Ishikawa (cell line): ENCODE data around the gene ADD1.

Source experiments
- CEBPB ChIP-seq: IDR thresholded peaks from 2 replicates; pipeline ENCODE4 v1.6.1; 2012
- CREB1 ChIP-seq: IDR thresholded peaks from 2 replicates; pipeline ENCODE4 v1.6.1; 2012; ENCODE audit warnings: low read depth
- EGR1 ChIP-seq: IDR thresholded peaks from 2 replicates; pipeline ENCODE4 v1.6.1; 2012
- EP300 ChIP-seq: IDR thresholded peaks from 2 replicates; pipeline ENCODE4 v1.6.1; 2012; ENCODE audit warnings: borderline replicate concordance
- FOXM1 ChIP-seq: IDR thresholded peaks from 2 replicates; pipeline ENCODE4 v1.6.1; 2012; ENCODE audit warnings: low read depth, borderline replicate concordance
- NFIC ChIP-seq: IDR thresholded peaks from 2 replicates; pipeline ENCODE4 v1.6.1; 2012
- RAD21 ChIP-seq: IDR thresholded peaks from 2 replicates; pipeline ENCODE4 v1.6.1; 2012; ENCODE audit warnings: low read depth
- REST ChIP-seq: IDR thresholded peaks from 2 replicates; pipeline ENCODE4 v1.6.1; 2012; ENCODE audit warnings: low read depth, mild to moderate bottlenecking
- TAF1 ChIP-seq: IDR thresholded peaks from 2 replicates; pipeline ENCODE4 v1.6.1; 2012; ENCODE audit warnings: low read depth, mild to moderate bottlenecking
- TCF12 ChIP-seq: IDR thresholded peaks from 2 replicates; pipeline ENCODE4 v1.6.1; 2012; ENCODE audit warnings: low read depth
- TEAD4 ChIP-seq: IDR thresholded peaks from 2 replicates; pipeline ENCODE4 v1.6.1; 2012
- YY1 ChIP-seq: IDR thresholded peaks from 2 replicates; pipeline ENCODE4 v1.6.1; 2012; ENCODE audit warnings: low read depth
- ZBTB7A ChIP-seq: IDR thresholded peaks from 2 replicates; pipeline ENCODE4 v1.6.1; 2012; ENCODE audit warnings: low read depth
- TF ChIP-seq, protein P1 (sequence below): IDR thresholded peaks from 2 replicates; pipeline ENCODE4 v1.6.1; 2012
- TF ChIP-seq, protein P2 (sequence below): IDR thresholded peaks from 2 replicates; pipeline ENCODE4 v1.6.1; 2012

ADD1 gene

DNA sequence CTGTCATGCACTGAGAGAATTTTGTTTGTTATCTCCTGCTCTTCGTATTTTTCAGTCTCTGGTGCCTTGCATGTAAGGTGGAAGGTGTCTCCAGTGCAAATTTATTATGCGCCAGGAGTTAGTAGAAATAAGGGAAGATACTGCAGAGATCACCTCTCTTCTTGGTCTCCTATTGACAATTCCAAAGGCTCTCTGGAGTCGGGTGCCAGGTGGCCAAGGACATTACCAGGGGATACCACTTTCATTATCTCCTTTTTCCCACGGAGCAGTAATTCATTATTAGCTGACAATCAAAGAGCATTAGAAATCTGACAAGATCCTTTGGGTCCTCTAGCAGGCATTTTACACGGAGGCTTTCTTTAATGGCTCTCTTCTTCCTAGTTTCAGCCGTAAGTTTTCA, 26.0 kb downstream of the ADD1 start:
- TF ChIP-seq CEBPB (no peak), TAF1 (no peak), TCF12 (no peak), REST (no peak), ZBTB7A (no peak), TEAD4 (no peak), RAD21 (no peak), EP300 (no peak), FOXM1 (no peak), YY1 (no peak)
- TF ChIP-seq, protein P1, sequence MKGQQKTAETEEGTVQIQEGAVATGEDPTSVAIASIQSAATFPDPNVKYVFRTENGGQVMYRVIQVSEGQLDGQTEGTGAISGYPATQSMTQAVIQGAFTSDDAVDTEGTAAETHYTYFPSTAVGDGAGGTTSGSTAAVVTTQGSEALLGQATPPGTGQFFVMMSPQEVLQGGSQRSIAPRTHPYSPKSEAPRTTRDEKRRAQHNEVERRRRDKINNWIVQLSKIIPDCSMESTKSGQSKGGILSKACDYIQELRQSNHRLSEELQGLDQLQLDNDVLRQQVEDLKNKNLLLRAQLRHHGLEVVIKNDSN = no peak
- TF ChIP-seq, protein P2, sequence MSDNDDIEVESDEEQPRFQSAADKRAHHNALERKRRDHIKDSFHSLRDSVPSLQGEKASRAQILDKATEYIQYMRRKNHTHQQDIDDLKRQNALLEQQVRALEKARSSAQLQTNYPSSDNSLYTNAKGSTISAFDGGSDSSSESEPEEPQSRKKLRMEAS = no peak

GRCh38 chr4:2870082-2870481, 26.4 kb downstream of the ADD1 start:
- TF ChIP-seq FOXM1 = no peak
- TF ChIP-seq, protein P2 = no peak
- no peak for TF ChIP-seq TCF12

- TF ChIP-seq FOXM1 (no peak), REST (no peak), NFIC (no peak), CREB1 (no peak), TEAD4 (no peak), EP300 (no peak), TAF1 (no peak)
- TF ChIP-seq, protein P1 = no peak
Measured at GRCh38 chr4:2871466-2871865, 27.8 kb downstream of the ADD1 start.

DNA sequence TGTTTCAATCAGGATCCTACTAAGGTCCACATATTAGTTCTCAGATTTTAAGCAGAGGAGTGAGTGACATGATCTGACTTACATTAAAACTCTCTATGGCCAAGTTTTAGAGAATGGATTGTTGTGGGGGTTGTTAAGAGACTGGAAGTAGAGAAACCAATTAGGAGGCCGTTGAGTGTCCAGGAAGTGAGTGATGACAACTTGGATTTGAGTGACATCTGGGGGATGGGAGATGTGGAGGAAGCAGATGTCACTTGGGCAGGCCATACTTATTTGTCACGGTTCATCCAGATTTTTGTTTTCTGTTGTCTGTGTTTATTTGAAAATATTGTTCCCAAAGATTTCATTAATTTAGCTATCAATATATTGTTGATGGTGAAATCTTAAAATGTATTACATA, 28.3 kb downstream of the ADD1 start:
- TF ChIP-seq EP300 = no peak
- no peak for TF ChIP-seq EGR1
- TF ChIP-seq NFIC = no peak
- TF ChIP-seq, protein P1 = no peak
- TF ChIP-seq, protein P2 = no peak
- TF ChIP-seq ZBTB7A = no peak
- TF ChIP-seq TAF1 = no peak
- TF ChIP-seq CREB1 = no peak
- no peak for TF ChIP-seq TCF12
- TF ChIP-seq FOXM1 = no peak
- TF ChIP-seq RAD21 = no peak

DNA sequence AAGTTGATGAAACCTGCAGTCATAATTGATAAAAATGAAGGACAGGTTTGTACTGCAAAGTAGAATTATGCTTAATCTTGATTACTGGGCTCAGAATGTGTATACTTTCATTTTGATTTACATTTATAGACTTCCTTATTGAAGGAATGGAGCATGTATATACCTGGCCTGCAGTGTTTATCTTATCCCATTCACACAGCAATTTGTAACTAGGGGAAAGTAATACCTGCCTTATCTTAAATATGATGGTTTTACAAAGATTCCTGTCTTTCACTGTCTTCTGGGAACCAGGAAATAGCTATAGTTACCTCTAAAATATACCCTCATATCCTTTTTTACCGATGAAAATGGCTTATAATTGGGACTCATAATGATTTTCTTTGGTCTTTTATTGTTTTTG, 29.7 kb downstream of the ADD1 start:
- TF ChIP-seq CREB1 (no peak), CEBPB (no peak), FOXM1 (no peak), EGR1 (no peak), REST (no peak), TCF12 (no peak), ZBTB7A (no peak), TAF1 (no peak), EP300 (no peak), NFIC (no peak), TEAD4 (no peak)
- TF ChIP-seq, protein P1 = no peak
- TF ChIP-seq, protein P2 = no peak
